ENCODE results near the gene REC8. TPM values are rescaled to one million over a fixed set of nuclear protein-coding genes. Genes with fewer than 3 reads are reported as not detected.

Gene REC8
- total and polyA plus RNA-seq, 12 donors, result 2.5 to 17.7 (median 4.3) TPM

GRCh38 chr14:24132976-24133375 lies 38.9 kb upstream of the REC8 start:
- peak overlapping the region in 7 of 10 donors; percentile 10 to 50 (median 41) for H3K4me3 ChIP-seq
- H3K27me3 ChIP-seq, result no peaks in the 10 kb centered on the region
- peak overlapping the region in 8 of 10 donors; percentile 92 to 98 (median 94) for H3K27ac ChIP-seq
- no peak for ATAC-seq
- H3K9me3 ChIP-seq, result no peaks in the 10 kb centered on the region
- H3K36me3 ChIP-seq, result peaks cover 0 to 10% (median 4%) of the 10 kb centered on the region in 9 donors
- intact Hi-C loops (cut with DNase I), result no loop called here
- TF ChIP-seq CTCF (IDR thresholded peaks at IDR 0.05), result no peak
- 59 to 69% methylated on average over 2 of the region's 2 CpGs for WGBS, 2 donors
- no peak for DNase-seq
- peaks cover 21 to 58% (median 42%) of the 10 kb centered on the region in 9 donors for H3K4me1 ChIP-seq

- intact Hi-C loops (cut with DNase I), result no loop called here
Observed at GRCh38 chr14:24133735-24134134, 38.1 kb upstream of the REC8 start.

GRCh38 chr14:24135584-24135833 lies 36.4 kb upstream of the REC8 start:
- DNase-seq (no peak), ATAC-seq (no peak)
- H3K27me3 ChIP-seq, result no peaks in the 10 kb centered on the region
- no peaks in the 10 kb centered on the region for H3K9me3 ChIP-seq
- WGBS, 2 donors, result 2 to 3% methylated on average over 9 of the region's 9 CpGs
- TF ChIP-seq CTCF (IDR thresholded peaks at IDR 0.05), result no peak
- peak overlapping the region; percentile 51 to 99 (median 95) for H3K27ac ChIP-seq
- H3K4me1 ChIP-seq, result peaks cover 24 to 78% (median 63%) of the 10 kb centered on the region in 9 donors
- intact Hi-C loops (cut with DNase I), result no loop called here
- H3K4me3 ChIP-seq, result peak overlapping the region; percentile 78 to 100 (median 99)
- peaks cover 0 to 29% (median 20%) of the 10 kb centered on the region in 9 donors for H3K36me3 ChIP-seq

More at GRCh38 chr14:24133735-24134134, 38.1 kb upstream of the REC8 start:
- peaks cover 0 to 18% (median 11%) of the 10 kb centered on the region in 9 donors for H3K36me3 ChIP-seq
- H3K4me3 ChIP-seq, result no peak overlapping the region
- peaks cover 21 to 64% (median 50%) of the 10 kb centered on the region in 9 donors for H3K4me1 ChIP-seq
- no peak for TF ChIP-seq CTCF (IDR thresholded peaks at IDR 0.05)
- ATAC-seq, result no peak
- no peak overlapping the region for H3K27ac ChIP-seq
- no peaks in the 10 kb centered on the region for H3K27me3 ChIP-seq
- H3K9me3 ChIP-seq, result no peaks in the 10 kb centered on the region
- no peak for DNase-seq
- 94 to 100% methylated on average over 1 of the region's 1 CpG for WGBS, 2 donors

- H3K4me1 ChIP-seq, result peaks cover 19 to 76% (median 58%) of the 10 kb centered on the region in 9 donors
- ATAC-seq, result peak; percentile 88 to 97 (median 92)
- intact Hi-C loops (cut with DNase I), result no loop called here
Observed at GRCh38 chr14:24135834-24136683, 35.8 kb upstream of the REC8 start, which contains the start of gene PSME1. Gene PSME1, plus strand, starts transcription at chr14:24136194. Its CDS starts 69 bp downstream, at chr14:24136263.

More at GRCh38 chr14:24135834-24136683, 35.8 kb upstream of the REC8 start, which contains the start of gene PSME1:
- peak in 2 of 9 donors; percentile 2 to 24 for TF ChIP-seq CTCF (IDR thresholded peaks at IDR 0.05)
- peak; percentile 93 to 96 for DNase-seq
- Histone ChIP-seq H3K36me3 (peaks cover 0 to 29% (median 20%) of the 10 kb centered on the region in 9 donors), H3K4me3 (peak within 1 kb of the TSS; percentile 78 to 100 (median 99)), H3K27ac (peak within 1 kb of the TSS; percentile 82 to 99 (median 96)), H3K9me3 (no peaks in the 10 kb centered on the region), H3K27me3 (no peaks in the 10 kb centered on the region)
- 1% methylated on average over 45 to 69 of the region's 75 CpGs for WGBS, 2 donors
